ENCODE measurements around the gene OVCH1. TPM values are rescaled to one million over a fixed set of nuclear protein-coding genes. Genes with fewer than 3 reads are reported as not detected.
A peak's percentile ranks its signal among the peaks of the same experiment; 100 is the strongest.

Gene OVCH1
- total RNA-seq, 3 donors from 2014 or later = 0.33 to 0.64 (median 0.44) TPM

GRCh38 chr12:29531471-29531870, 34.0 kb upstream of the OVCH1 start:
- Histone ChIP-seq H3K9me3 (no peaks in the 10 kb centered on the region), H3K27me3 (no peaks in the 10 kb centered on the region), H3K4me3 (no peak overlapping the region), H3K27ac (no peak overlapping the region), H3K4me1 (no peaks in the 10 kb centered on the region), H3K36me3 (no peaks in the 10 kb centered on the region)
- TF ChIP-seq POLR2A (IDR thresholded peaks at IDR 0.05) (no peak), CTCF (IDR thresholded peaks at IDR 0.05) (no peak), POLR2AphosphoS5 (IDR thresholded peaks at IDR 0.05) (no peak)
- no peak for DNase-seq (ENCODE audit: low spot score in 2 of 2)
- intact Hi-C loops (cut with DNase I; ENCODE audit: low total_unique reads) = no loop called here

- DNase-seq (ENCODE audit: low spot score in 2 of 2) = no peak
- intact Hi-C loops (cut with DNase I; ENCODE audit: low total_unique reads) = no loop called here
- Histone ChIP-seq H3K9me3 (no peaks in the 10 kb centered on the region), H3K4me3 (no peak overlapping the region), H3K36me3 (no peaks in the 10 kb centered on the region), H3K27me3 (no peaks in the 10 kb centered on the region), H3K4me1 (no peaks in the 10 kb centered on the region), H3K27ac (no peak overlapping the region)
- TF ChIP-seq POLR2AphosphoS5 (IDR thresholded peaks at IDR 0.05) = no peak
- TF ChIP-seq POLR2A (IDR thresholded peaks at IDR 0.05) = no peak
- no peak for TF ChIP-seq CTCF (IDR thresholded peaks at IDR 0.05)
Observed at GRCh38 chr12:29530436-29530835, 33.0 kb upstream of the OVCH1 start.

GRCh38 chr12:29528161-29528560, 30.7 kb upstream of the OVCH1 start:
- Histone ChIP-seq H3K27ac (no peak overlapping the region), H3K9me3 (no peaks in the 10 kb centered on the region), H3K27me3 (no peaks in the 10 kb centered on the region), H3K36me3 (no peaks in the 10 kb centered on the region), H3K4me3 (no peak overlapping the region), H3K4me1 (no peaks in the 10 kb centered on the region)
- no peak for DNase-seq (ENCODE audit: low spot score in 2 of 2)
- TF ChIP-seq CTCF (IDR thresholded peaks at IDR 0.05) (no peak), POLR2AphosphoS5 (IDR thresholded peaks at IDR 0.05) (no peak), POLR2A (IDR thresholded peaks at IDR 0.05) (no peak)
- intact Hi-C loops (cut with DNase I; ENCODE audit: low total_unique reads) = no loop called here

- intact Hi-C loops (cut with DNase I; ENCODE audit: low total_unique reads) = no loop called here
- Histone ChIP-seq H3K36me3 (no peaks in the 10 kb centered on the region), H3K4me1 (no peaks in the 10 kb centered on the region)
Observed at GRCh38 chr12:29521951-29522350, 24.5 kb upstream of the OVCH1 start.

GRCh38 chr12:29519585-29520182, 22.2 kb upstream of the OVCH1 start:
- DNase-seq (ENCODE audit: low spot score in 2 of 2) = no peak
- TF ChIP-seq CTCF (IDR thresholded peaks at IDR 0.05) (peak in 2 of 3 donors; percentile 44 to 54), POLR2A (IDR thresholded peaks at IDR 0.05) (no peak)
- Histone ChIP-seq H3K4me1 (no peaks in the 10 kb centered on the region), H3K27ac (no peak overlapping the region), H3K27me3 (no peaks in the 10 kb centered on the region), H3K4me3 (no peak overlapping the region), H3K9me3 (no peaks in the 10 kb centered on the region), H3K36me3 (no peaks in the 10 kb centered on the region)
- intact Hi-C loops (cut with DNase I; ENCODE audit: low total_unique reads) = no loop called here

More at GRCh38 chr12:29521951-29522350, 24.5 kb upstream of the OVCH1 start:
- DNase-seq (ENCODE audit: low spot score in 2 of 2) = no peak
- no peaks in the 10 kb centered on the region for H3K27me3 ChIP-seq
- H3K4me3 ChIP-seq = no peak overlapping the region
- H3K27ac ChIP-seq = no peak overlapping the region
- TF ChIP-seq CTCF (IDR thresholded peaks at IDR 0.05) (no peak), POLR2AphosphoS5 (IDR thresholded peaks at IDR 0.05) (no peak), POLR2A (IDR thresholded peaks at IDR 0.05) (no peak)
- H3K9me3 ChIP-seq = no peaks in the 10 kb centered on the region
